Stimulated activated CD8-positive, alpha-beta memory T cell treated with anti-CD3 and anti-CD28 coated beads, Interleukin-12 subunit alpha, Interleukin-12 subunit beta, amount 100 ng/mL, for 4 hours (primary cell): ENCODE measurements around the gene PRKAG1.
"Not testable (repeated sequence)": the region's sequence is repeated elsewhere in the genome, so short reads cannot be mapped to it uniquely, and the experiment has no call there.

Experiments used
- DNase-seq: peaks from one replicate; pipeline ENCODE4 v3.0.0-alpha.2; 2020; ENCODE audit warnings: low read depth

PRKAG1 gene

DNA sequence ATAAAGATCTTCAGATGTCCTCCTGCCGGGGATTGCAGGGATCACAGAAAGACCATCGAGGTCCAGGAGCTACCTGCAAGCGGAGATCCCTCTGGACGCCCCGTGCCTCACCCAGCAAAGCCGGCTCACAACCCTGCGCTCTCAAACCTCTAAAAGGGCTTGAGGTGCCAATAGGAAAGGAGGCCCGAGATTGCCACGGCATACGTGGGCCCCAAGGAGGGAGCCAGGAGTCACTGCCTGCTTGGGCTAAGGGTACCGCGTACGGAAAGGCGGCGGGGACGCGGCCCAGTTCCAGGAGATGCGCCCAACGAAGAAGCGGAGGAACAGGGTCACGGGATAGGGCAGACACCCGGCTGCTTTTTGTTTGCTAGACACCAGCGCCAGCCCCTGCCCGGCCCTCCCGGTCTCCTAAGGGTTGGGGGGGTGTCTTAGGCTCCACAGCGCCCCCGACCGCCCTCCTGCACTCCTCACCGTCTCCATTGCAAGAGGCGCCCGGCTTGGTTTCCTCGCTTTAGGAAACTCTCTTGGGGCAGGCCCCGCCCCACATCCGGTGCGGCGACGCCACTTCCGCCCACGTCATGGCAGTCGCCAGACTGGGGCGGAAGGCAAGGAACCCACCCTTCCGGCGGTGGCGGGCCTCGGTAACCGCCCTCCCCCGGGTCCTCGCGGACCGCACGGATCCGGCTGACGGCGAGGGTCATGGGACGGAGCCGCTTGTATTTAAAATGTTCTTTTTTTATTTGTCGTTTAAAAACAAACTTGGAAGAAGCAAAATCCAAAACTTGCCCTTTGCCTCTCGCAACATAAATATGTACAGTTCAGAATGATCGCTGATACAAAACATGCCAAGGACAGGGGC lies at the start of gene PRKAG1:
TSS of gene PRKAG1 (minus strand) at position 516 of the 859 bp plus-strand sequence. CDS start at position 480, 36 bp downstream.
- peak; percentile 93 for DNase-seq

DNA sequence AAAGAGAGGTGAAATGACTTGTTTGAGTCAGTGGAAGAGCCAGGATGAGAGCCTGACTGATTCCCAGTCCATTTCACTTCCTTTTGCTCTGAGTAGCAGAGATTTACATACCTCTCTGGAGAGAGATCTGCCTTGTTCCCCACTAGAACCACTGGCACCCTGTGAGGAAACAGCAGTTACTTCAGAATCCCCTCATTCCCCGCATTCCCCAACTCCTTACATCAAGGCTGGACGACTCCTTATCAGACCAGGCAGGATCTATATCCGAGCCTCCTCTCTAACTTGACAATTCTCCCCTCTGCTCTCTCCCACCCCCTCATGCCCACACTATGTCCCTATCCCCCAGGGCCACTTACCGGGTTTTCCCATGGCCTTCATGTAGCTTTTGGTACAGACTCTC lies 47.5 kb upstream of the PRKAG1 start:
- DNase-seq = no peak

DNA sequence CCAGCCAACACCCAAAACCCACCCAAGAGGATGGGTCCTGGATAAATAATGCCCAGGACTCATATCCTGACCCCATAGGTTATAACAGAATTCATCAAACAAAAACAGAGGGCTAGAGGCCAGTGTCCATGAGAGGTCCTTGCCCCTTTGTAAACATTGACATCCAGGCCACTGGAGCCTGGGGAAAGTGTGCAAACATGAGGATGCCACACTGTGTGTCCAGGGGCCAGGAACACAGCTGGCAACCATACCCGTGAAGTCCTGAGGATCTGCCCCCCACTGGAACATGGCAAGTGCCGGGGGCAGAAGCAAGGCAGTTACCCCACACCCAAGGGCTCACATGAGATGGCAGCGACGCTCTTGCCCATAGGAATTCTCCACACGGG lies 46.2 kb upstream of the PRKAG1 start:
- no peak for DNase-seq

- DNase-seq = not testable (repeated sequence)
These were observed 43.3 kb upstream of the PRKAG1 start for GRCh38 chr12:49061916-49062315.

DNA sequence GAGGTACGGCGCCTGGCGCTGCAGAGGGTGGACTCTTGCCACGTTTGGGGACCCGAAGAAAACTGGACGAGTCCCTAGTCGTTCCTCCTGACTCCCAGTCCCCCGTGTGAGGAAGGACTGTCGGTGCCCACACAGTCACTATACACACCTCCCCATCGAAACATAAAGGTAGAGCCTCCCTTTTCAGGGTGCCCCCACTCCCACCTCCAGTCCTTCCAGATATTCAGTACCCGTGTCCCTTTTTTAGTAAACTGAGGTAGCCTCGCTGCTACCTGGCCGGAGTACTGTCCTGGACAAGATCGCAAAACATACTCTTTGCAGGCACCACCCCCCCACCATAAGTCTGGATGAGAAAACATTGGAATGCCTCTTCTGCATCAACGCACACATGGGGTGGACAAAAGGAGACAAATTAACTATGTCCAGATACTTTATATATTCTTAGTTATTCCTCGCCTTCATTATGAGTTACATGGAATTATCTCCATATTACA lies 42.6 kb upstream of the PRKAG1 start:
- no peak for DNase-seq

DNA sequence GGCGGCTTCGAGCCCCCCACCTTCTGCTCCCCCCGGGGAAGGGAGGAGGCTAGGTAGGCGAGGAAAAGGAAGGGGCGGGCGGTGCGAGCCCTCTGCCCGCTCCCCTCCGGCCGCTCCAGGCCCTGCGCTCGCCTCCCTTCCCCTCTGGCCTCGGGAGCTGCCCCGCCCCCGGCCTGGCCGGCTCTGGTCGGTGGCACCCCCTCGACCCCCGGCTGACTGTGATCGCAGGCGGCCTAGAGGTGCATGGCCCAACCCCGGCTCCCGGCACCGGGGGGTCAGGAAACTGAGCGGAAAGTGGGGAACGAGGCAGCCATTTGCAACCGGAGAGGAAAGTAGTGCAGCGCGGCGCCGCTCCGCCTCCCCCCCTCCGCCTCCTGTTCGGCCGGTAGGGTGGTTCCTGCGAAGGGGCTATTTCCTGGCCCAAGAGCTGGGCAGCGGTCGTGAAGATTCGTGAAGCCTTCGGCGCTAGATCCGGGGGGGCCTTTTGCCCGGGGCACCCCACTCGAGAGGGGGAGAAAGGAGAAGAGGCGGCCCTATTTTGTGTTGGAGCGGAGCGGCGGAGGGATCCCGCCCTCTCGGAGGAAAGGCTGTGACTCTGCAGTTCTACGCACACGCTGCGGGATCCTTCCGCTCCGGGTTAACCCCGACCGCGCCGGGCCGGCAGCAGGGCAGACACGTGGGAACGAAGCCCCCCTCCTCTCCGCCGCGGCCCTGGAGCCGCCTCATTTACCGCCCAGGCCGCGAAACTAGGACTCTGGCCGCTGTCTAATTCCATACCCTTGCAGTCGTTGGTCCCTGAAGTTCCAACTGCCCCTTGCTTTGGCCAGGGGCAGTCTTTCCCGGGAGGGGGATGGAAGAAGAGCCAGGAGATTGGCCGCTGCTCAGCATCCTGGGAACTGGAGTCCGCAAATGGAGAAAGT lies 41.9 kb upstream of the PRKAG1 start, which contains the start of gene KMT2D:
TSS of gene KMT2D (minus strand) at position 558 of the 920 bp plus-strand sequence. CDS start 5,470 bp downstream, outside the sequence.
- peak; percentile 79 for DNase-seq

DNA sequence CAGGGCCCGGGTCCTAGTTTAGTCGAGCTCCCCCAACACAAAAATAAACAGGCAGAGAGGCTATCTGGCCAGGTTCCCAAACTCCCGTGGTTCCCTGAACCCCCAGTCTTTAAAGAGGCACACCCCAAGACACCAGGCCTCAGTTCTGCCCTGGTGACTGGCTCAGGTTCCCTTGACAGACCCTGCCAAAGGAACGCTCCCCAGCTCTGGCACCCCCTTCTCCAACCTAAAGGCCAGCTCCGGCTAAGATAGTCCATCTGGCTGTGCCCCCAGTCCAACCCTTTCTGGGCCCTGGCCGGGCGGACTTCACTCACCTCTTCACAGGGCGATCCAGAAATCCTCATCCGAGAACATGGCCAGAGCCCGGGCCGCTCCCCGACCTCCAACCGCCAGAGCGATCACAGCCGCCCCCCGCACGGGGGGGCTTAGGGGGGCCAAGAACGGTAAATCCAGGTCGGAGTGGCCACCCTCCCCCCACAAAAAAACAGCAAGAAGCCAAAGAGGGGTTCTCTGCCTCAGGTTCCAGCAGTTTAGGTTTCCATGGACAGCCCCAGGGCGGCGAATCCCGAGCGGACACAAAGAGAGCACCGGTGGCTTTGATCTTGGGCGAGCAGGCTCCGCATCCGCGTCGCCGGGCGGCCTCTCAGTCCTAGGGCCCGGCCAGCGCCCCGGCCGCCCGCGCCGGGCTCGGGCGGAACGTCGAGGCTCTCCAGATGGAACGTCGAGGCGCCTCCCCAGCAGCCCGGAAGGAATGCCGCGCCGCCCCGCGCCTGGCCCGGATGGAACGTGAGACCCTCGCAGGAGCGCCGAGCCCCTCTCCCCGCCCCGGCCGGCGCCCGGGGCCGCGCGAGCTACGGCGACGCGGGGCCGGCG lies 41.0 kb upstream of the PRKAG1 start:
- no peak for DNase-seq

GRCh38 chr12:49059045-49059298 lies 40.4 kb upstream of the PRKAG1 start:
- DNase-seq = no peak

DNA sequence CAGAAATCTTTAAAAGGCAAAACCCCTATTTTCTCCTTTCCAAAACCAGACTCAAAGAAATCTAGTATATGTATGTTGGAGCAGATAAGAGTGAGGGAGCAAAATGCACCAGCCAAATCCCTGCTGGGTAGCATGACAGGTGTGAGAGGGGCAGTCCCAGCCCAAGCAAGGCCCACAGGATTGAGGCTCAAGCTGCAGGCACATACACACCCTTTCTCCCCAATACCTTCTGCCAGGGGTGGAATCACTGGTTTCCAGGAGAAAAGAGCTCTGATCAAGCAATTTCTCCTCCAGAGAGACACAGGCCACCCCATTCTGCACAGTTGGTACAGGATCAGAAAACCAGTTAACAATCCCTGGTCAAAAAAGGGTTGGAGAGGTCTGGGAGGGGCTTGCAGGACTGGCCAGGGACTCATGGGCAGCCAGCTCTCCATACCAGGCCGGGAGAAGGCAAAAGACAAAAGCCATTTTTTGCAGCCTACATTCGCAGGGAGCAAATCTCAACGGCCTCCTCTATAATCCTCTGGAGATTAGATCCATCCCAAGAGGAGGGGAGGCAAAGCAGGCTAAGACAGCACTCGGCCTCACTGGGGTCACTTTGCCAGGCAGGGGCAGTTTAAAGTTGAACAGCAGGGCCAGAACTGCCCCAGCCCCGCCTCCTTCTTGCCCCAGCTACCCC lies 39.9 kb upstream of the PRKAG1 start:
- DNase-seq = no peak

DNA sequence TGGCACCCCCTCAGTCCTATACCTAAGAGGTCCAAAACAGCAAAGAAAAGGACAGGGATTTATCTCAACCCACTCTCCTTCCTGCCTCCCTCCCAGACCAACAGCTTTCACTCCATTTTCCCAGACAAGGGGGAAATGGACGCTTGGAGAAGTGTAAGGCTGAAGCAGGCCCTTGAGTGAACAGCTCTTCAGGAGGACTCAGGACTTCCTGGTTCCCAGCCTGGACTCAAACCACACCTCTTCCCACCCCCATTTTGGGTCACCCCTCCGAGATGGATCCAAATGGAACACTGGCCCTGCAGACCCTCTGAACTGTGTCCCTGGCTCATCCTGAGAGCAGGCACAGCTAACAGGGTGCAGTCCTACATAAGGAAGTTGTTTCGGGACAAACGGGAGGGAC lies 39.3 kb upstream of the PRKAG1 start:
- DNase-seq = no peak

DNA sequence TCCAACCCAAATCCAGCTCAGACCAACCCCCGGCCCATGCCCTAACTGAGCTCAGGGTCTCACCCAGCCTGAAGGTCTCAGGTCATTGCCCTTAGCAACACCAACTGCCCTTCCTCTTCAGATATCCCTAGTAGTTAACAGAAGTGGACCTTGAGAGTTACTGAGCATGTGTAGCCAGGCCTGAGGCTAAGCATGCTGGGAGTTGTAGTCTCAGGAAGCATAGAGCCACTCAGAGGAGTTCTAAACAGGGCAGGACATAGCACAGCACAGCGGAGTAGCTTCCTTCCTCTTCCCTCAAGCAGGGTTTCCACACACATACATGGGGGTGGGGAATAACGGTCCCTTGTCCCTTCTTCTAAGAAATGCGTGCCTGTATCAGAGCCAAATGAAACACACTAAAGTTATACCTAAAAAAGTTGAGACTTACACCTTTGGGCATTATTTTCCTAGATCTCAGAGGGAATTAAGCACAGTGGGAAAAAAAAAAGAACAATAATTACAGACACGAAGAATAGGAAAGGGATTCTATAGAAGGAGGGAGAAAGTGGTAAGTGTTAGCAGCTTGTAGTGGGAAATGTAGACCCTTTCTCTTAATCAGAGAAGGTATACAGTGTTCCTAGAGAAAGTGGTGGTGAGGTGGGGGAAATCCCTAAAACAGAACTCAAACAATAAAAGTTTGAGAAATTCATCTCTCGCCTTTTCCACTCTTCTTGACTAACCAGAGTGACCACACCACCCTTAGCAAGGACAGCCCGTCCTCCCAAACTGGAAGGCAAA lies 37.6 kb upstream of the PRKAG1 start:
- peak; percentile 28 for DNase-seq

GRCh38 chr12:49055092-49055491 lies 36.5 kb upstream of the PRKAG1 start:
- no peak for DNase-seq

- no peak for DNase-seq
These were observed 35.9 kb upstream of the PRKAG1 start for GRCh38 chr12:49054524-49054923.

DNA sequence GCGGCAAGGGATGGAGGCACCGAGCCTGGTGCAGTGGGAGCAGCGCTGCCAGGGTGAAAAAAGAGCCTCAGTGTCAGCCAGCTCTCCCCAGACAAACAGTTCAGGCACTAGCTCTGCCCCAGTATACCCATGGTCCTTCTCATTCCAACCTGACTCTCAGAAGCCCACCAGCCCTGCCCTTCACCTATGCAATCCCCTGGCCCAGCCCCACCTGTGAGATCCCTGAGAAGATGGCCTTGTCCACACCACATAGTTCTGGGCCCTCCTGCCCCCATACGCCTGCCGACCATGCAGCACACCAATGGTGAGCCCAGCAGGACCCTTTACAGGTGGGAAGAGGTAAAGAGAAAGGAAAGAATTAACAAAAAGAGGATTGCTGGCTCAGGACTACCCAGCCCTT lies 35.5 kb upstream of the PRKAG1 start:
- DNase-seq = no peak

DNA sequence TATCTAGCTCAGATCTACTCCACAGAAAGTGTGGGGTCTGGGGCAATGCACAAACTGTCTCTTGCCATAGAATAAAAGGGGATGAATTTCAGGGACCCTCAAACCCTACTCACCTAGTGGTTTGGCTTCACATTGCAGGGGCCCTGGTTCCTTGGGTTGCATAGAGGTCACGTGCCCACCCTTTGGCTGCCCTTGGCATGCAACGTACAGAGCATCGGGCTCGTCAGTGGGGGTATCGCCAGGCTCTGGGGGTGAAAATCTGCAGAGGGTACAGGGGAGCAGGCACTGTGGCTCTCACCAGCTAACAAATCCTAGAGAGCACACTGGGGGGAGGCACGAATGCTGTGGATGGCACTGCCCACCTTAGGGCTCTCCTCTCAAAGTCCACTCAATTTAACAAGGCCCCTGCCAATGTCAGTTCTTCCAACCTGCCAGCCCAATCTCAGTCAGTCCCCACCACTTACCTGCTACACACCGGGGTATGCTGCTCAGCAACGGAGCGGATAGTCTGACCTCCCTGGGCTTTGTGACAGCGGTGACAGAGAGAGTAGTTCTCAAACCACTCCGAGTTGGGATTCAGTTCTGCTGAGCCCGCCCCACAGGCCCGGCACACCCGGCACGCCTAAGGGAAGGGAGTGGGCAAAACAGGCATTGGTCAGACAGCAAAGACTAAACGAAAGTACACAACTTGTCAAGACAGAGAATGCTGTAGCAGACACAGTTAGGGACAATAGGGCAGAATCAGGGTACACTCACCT lies 34.1 kb upstream of the PRKAG1 start:
- DNase-seq = no peak

DNA sequence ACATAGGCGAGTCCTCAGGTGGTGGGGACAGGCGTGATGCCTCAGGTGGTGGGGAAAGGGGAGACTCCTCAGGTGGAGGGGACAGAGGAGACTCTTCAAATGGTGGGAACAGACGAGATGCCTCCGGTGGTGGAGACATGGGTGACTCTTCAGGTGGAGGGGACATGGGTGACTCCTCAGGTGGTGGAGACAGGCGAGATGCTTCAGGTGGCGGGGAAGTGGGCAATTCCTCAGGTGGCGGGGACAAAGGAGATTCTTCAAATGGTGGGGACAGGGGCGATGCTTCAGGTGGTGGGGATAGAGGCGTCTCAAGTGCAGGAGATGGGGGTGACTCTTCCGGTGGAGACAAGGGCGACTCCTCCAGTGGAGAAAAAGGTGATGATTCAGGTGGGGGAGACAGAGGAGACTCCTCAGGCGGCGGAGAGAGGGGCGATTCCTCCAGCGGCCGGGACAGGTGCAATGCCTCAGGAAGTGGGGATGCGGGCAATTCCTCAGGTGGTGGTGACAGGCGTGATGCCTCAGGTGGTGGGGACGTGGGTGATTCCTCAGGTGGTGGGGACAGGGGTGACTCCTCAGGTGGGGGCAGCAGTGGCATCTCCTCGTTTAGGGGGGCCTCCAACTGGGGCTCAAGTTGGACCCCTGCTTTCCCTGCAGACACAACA lies 33.3 kb upstream of the PRKAG1 start:
- DNase-seq = no peak

DNA sequence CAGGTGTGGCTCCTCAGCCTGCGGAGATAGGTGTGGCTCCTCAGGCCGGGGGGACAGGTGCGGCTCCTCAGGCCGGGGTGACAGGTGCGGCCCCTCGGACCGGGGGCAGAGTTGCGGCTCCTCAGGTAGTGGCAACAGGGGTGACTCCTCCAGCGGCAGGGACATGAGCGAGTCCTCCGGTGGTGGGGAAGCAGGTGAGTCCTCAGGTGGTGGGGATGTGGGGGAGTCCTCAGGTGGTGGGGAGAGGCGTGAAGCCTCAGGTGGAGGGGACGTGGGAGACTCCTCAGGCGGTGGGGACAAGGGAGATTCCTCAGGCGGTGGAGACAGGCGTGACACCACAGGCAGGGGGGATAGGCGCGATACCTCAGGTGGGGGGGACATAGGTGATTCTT lies 32.8 kb upstream of the PRKAG1 start:
- no peak for DNase-seq

- DNase-seq = no peak
These were observed 32.2 kb upstream of the PRKAG1 start for GRCh38 chr12:49050507-49051372.
